ENCODE results near the gene ADAMTS2. TPM values are rescaled to one million over a fixed set of nuclear protein-coding genes. Genes with fewer than 3 reads are reported as not detected.

The ADAMTS2 gene
- total and polyA plus RNA-seq, 2 donors (not counting 1 experiment from before 2014, with no cell fraction given) = 16.2 to 70.2 TPM

- H3K4me1 ChIP-seq (ENCODE audit: control insufficient read depth, extremely low read depth, insufficient read depth, low read length) = peaks cover 13% of the 10 kb centered on the region
- no peak overlapping the region for H3K4me2 ChIP-seq (ENCODE audit: extremely low read depth, insufficient read depth, low read length)
- H3K9ac ChIP-seq (ENCODE audit: insufficient read depth, low read length) = no peak overlapping the region
- no peaks in the 10 kb centered on the region for H3K9me3 ChIP-seq (ENCODE audit: control insufficient read depth, insufficient read depth, low read depth, low read length)
- H3K27me3 ChIP-seq (ENCODE audit: control insufficient read depth, insufficient read depth, low read length) = no peaks in the 10 kb centered on the region
- H3K4me3 ChIP-seq (replicated peaks in 1 of 4; ENCODE audit: control extremely low read depth in 1 of 4, insufficient read depth in 1 of 4, low read depth in 3 of 4, low read length in 4 of 4) = no peak overlapping the region
- H3K79me2 ChIP-seq (ENCODE audit: control insufficient read depth, insufficient read depth, low read length) = peaks cover 30% of the 10 kb centered on the region
- no peak overlapping the region for H2AFZ ChIP-seq (ENCODE audit: low read length)
- no peak overlapping the region for H3K27ac ChIP-seq (ENCODE audit: insufficient read depth, low read length)
- TF ChIP-seq CTCF (conservative IDR thresholded peaks at IDR 0.05 in 1 of 2, IDR thresholded peaks at IDR 0.05 in 1 of 2; ENCODE audit: low read depth in 1 of 2, low read length in 2 of 2) = no peak
- no peak for TF ChIP-seq EZH2 (IDR thresholded peaks at IDR 0.05; ENCODE audit: low read length, missing control alignments)
- no peaks in the 10 kb centered on the region for H4K20me1 ChIP-seq (ENCODE audit: control insufficient read depth, extremely low read depth, insufficient read depth, low read length)
- no peaks in the 10 kb centered on the region for H3K36me3 ChIP-seq (ENCODE audit: control insufficient read depth, insufficient read depth, low read length)
- DNase-seq (ENCODE audit: low read depth in 2 of 2) = no peak
Measured at GRCh38 chr5:179309383-179309670, 35.9 kb downstream of the ADAMTS2 start.

GRCh38 chr5:179308563-179309382, 36.5 kb downstream of the ADAMTS2 start:
- no peak for DNase-seq (ENCODE audit: low read depth in 2 of 2)
- Histone ChIP-seq H2AFZ (ENCODE audit: low read length) (no peak overlapping the region), H3K9ac (ENCODE audit: insufficient read depth, low read length) (no peak overlapping the region), H4K20me1 (ENCODE audit: control insufficient read depth, extremely low read depth, insufficient read depth, low read length) (no peaks in the 10 kb centered on the region), H3K36me3 (ENCODE audit: control insufficient read depth, insufficient read depth, low read length) (no peaks in the 10 kb centered on the region), H3K27me3 (ENCODE audit: control insufficient read depth, insufficient read depth, low read length) (no peaks in the 10 kb centered on the region), H3K4me1 (ENCODE audit: control insufficient read depth, extremely low read depth, insufficient read depth, low read length) (peaks cover 14% of the 10 kb centered on the region), H3K4me2 (ENCODE audit: extremely low read depth, insufficient read depth, low read length) (no peak overlapping the region), H3K4me3 (replicated peaks in 1 of 4; ENCODE audit: control extremely low read depth in 1 of 4, insufficient read depth in 1 of 4, low read depth in 3 of 4, low read length in 4 of 4) (no peak overlapping the region), H3K27ac (ENCODE audit: insufficient read depth, low read length) (no peak overlapping the region), H3K79me2 (ENCODE audit: control insufficient read depth, insufficient read depth, low read length) (peaks cover 30% of the 10 kb centered on the region), H3K9me3 (ENCODE audit: control insufficient read depth, insufficient read depth, low read depth, low read length) (no peaks in the 10 kb centered on the region)
- TF ChIP-seq CTCF (conservative IDR thresholded peaks at IDR 0.05 in 1 of 2, IDR thresholded peaks at IDR 0.05 in 1 of 2; ENCODE audit: low read depth in 1 of 2, low read length in 2 of 2) (no peak), EZH2 (IDR thresholded peaks at IDR 0.05; ENCODE audit: low read length, missing control alignments) (no peak)

GRCh38 chr5:179307931-179308471, 37.3 kb downstream of the ADAMTS2 start:
- H3K4me2 ChIP-seq (ENCODE audit: extremely low read depth, insufficient read depth, low read length) = no peak overlapping the region
- H3K4me3 ChIP-seq (replicated peaks in 1 of 4; ENCODE audit: control extremely low read depth in 1 of 4, insufficient read depth in 1 of 4, low read depth in 3 of 4, low read length in 4 of 4) = no peak overlapping the region
- no peak overlapping the region for H3K27ac ChIP-seq (ENCODE audit: insufficient read depth, low read length)
- peaks cover 37% of the 10 kb centered on the region for H3K79me2 ChIP-seq (ENCODE audit: control insufficient read depth, insufficient read depth, low read length)
- no peaks in the 10 kb centered on the region for H3K27me3 ChIP-seq (ENCODE audit: control insufficient read depth, insufficient read depth, low read length)
- H3K36me3 ChIP-seq (ENCODE audit: control insufficient read depth, insufficient read depth, low read length) = no peaks in the 10 kb centered on the region
- no peaks in the 10 kb centered on the region for H3K9me3 ChIP-seq (ENCODE audit: control insufficient read depth, insufficient read depth, low read depth, low read length)
- no peak for DNase-seq (ENCODE audit: low read depth in 2 of 2)
- H4K20me1 ChIP-seq (ENCODE audit: control insufficient read depth, extremely low read depth, insufficient read depth, low read length) = no peaks in the 10 kb centered on the region
- no peak overlapping the region for H3K9ac ChIP-seq (ENCODE audit: insufficient read depth, low read length)
- TF ChIP-seq CTCF (conservative IDR thresholded peaks at IDR 0.05 in 1 of 2, IDR thresholded peaks at IDR 0.05 in 1 of 2; ENCODE audit: low read depth in 1 of 2, low read length in 2 of 2) = no peak
- TF ChIP-seq EZH2 (IDR thresholded peaks at IDR 0.05; ENCODE audit: low read length, missing control alignments) = no peak
- H3K4me1 ChIP-seq (ENCODE audit: control insufficient read depth, extremely low read depth, insufficient read depth, low read length) = peaks cover 22% of the 10 kb centered on the region
- H2AFZ ChIP-seq (ENCODE audit: low read length) = no peak overlapping the region
